Neural cell (in vitro differentiated cells): Measurements from ENCODE around the gene PDIA2. TPM values are rescaled to one million over a fixed set of nuclear protein-coding genes. Genes with fewer than 3 reads are reported as not detected.

Experiments used
- H2AFZ ChIP-seq: fragments of 200-600, 300-800 bp; sonication (generic), shearing (Covaris generic); 2 replicates; pipeline ENCODE4 v1.6.0; 2014; ENCODE audit warnings: low read depth, mild to moderate bottlenecking, antibody characterized with exemption, low read length, moderate library complexity
- H3F3A ChIP-seq: fragments of 200-600 bp; shearing (Covaris generic); 2 replicates; pipeline ENCODE4 v1.6.1; 2016; ENCODE audit warnings: mild to moderate bottlenecking, moderate library complexity, mixed read lengths, antibody characterized with exemption, low read length; ENCODE audit not compliant: insufficient read depth, poor library complexity, severe bottlenecking
- H3K27ac ChIP-seq: fragments of 200-600, 300-800 bp; sonication (generic), shearing (Covaris generic); 2 replicates; pipeline ENCODE4 v1.5.1; 2014; ENCODE audit warnings: mild to moderate bottlenecking, low read length, moderate library complexity
- H3K27me3 ChIP-seq: fragments of 300-800, 200-600 bp; sonication (generic), shearing (Covaris generic); 2 replicates; pipeline ENCODE4 v1.6.0; 2014; ENCODE audit warnings: mild to moderate bottlenecking, low read depth, low read length, moderate library complexity; ENCODE audit not compliant: insufficient read depth
- H3K36me3 ChIP-seq: fragments of 300-800, 200-600 bp; sonication (generic), shearing (Covaris generic); 2 replicates; pipeline ENCODE4 v1.5.1; 2014; ENCODE audit warnings: mild to moderate bottlenecking, antibody characterized with exemption, low read length, moderate library complexity; ENCODE audit not compliant: insufficient read depth
- H3K4me2 ChIP-seq: fragments of 300-800, 200-600 bp; sonication (generic), shearing (Covaris generic); 2 replicates; pipeline ENCODE4 v1.6.0; 2014; ENCODE audit warnings: mild to moderate bottlenecking, low read length
- H3K4me3 ChIP-seq: fragments of 300-800, 200-600 bp; sonication (generic), shearing (Covaris generic); 2 replicates; pipeline ENCODE4 v1.5.1; 2014; ENCODE audit warnings: mild to moderate bottlenecking, low read length, moderate library complexity
- H3K79me2 ChIP-seq: fragments of 200-600 bp; shearing (Covaris generic); replicated peaks from 2 replicates; pipeline ENCODE4 v1.6.0; 2014; ENCODE audit warnings: mild to moderate bottlenecking, low read length, moderate library complexity; ENCODE audit not compliant: insufficient read depth
- H3K9ac ChIP-seq: fragments of 300-800, 200-600 bp; sonication (generic), shearing (Covaris generic); 2 replicates; pipeline ENCODE4 v1.6.1; 2016; ENCODE audit warnings: mild to moderate bottlenecking, low read length, mixed read lengths
- H3K9me2 ChIP-seq: fragments of 200-600 bp; shearing (Covaris generic); 2 replicates; pipeline ENCODE4 v1.6.1; 2016; ENCODE audit warnings: mild to moderate bottlenecking, low read length, mixed read lengths; ENCODE audit not compliant: insufficient read depth
- H3K9me3 ChIP-seq: fragments of 200-600, 300-800 bp; sonication (generic), shearing (Covaris generic); 2 replicates; pipeline ENCODE4 v1.6.1; 2016; ENCODE audit warnings: mild to moderate bottlenecking, mixed run types, low read length, moderate library complexity, mixed read lengths
- H4K20me1 ChIP-seq: fragments of 200-600 bp; shearing (Covaris generic); 2 replicates; pipeline ENCODE4 v1.6.1; 2016; ENCODE audit warnings: mild to moderate bottlenecking, mixed run types; ENCODE audit not compliant: insufficient read depth
- EP300 ChIP-seq: fragments of 450-650 bp; conservative IDR thresholded peaks from 2 replicates; pipeline ENCODE4 v1.6.1; 2014; ENCODE audit warnings: antibody characterized with exemption, mild to moderate bottlenecking, moderate library complexity; ENCODE audit not compliant: poor library complexity, severe bottlenecking
- EZH2 ChIP-seq: fragments of 200-600, 300-800 bp; shearing (Covaris generic), sonication (generic); IDR thresholded peaks from 2 replicates; pipeline ENCODE4 v1.6.1; 2014; ENCODE audit warnings: antibody characterized with exemption, low read length, borderline replicate concordance, mild to moderate bottlenecking; ENCODE audit not compliant: insufficient read depth, poor library complexity, severe bottlenecking
- MXI1 ChIP-seq: fragments of 450-650 bp; conservative IDR thresholded peaks from 2 replicates; pipeline ENCODE4 v1.6.1; 2014; ENCODE audit warnings: antibody characterized with exemption, mild to moderate bottlenecking; ENCODE audit not compliant: poor library complexity, severe bottlenecking
- POLR2AphosphoS5 ChIP-seq: IDR thresholded peaks from 2 replicates; pipeline ENCODE4 v1.6.1; 2012
- RAD21 ChIP-seq: fragments of 450-650 bp; conservative IDR thresholded peaks from 2 replicates; pipeline ENCODE4 v1.6.1; 2014; ENCODE audit warnings: antibody characterized with exemption, mild to moderate bottlenecking, moderate library complexity
- SMC3 ChIP-seq: fragments of 450-650 bp; conservative IDR thresholded peaks from 2 replicates; pipeline ENCODE4 v1.6.1; 2014; ENCODE audit warnings: antibody characterized with exemption, mild to moderate bottlenecking, moderate library complexity; ENCODE audit not compliant: poor library complexity
- TAF1 ChIP-seq: IDR thresholded peaks from 2 replicates; pipeline ENCODE4 v1.6.1; 2012; ENCODE audit warnings: low read depth
- polyA plus RNA-seq: library from polyadenylated mRNA; depleted of rRNA; stranded (reverse); fragments of >200 nt; gene quantifications from 2 replicates; pipeline ENCODE4 v1.2.3, GENCODE V29; 2014
- TF ChIP-seq, protein P1 (sequence below): IDR thresholded peaks from 2 replicates; pipeline ENCODE4 v1.6.1; 2012; ENCODE audit warnings: borderline replicate concordance
- TF ChIP-seq, protein P2 (sequence below): fragments of 450-650 bp; IDR thresholded peaks from 2 replicates; pipeline ENCODE4 v1.5.1; 2014; ENCODE audit warnings: antibody characterized with exemption, mild to moderate bottlenecking, moderate library complexity; ENCODE audit not compliant: poor library complexity, severe bottlenecking

The PDIA2 gene
- polyA plus RNA-seq, 1 donor from 2014 or later = 109 TPM

DNA sequence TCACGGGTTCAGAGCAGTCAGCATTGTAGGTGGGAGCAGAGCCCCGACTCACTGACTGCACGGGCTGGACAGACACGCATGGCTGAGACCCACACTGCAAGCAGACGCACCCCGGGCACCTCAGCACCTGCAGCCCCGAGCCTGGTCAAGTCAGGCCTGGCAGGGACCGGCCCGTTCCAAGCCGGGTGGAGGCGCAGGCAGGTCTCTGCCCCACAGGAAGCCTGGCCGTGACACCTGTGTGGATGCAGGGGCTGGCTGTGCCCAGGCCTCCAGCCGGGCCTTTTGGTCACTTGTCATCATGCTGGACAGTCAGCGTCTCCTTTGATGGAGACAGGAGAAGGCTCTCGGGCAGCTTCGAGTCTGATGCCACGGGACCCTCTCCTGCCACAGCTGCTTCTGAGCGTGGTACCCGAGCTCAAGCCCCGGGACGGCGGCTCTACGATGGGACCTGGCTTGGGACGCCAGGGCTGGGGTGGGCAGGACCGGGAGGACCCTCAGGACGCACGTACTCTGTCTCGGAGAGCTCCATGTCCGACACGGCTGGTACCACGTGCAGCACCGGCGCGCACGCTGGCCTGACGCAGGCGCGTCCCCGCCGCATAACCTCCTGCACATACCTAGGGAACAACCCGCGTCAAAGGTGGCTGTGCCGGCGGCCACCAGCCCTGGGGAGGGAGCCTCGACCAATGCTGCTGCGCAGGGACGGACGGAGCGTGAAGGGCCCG lies 7.9 kb downstream of the PDIA2 start:
- Histone ChIP-seq H4K20me1 (no peaks in the 10 kb centered on the region), H2AFZ (no peak overlapping the region), H3K9ac (no peak overlapping the region), H3K4me2 (no peak overlapping the region), H3F3A (no peaks in the 10 kb centered on the region), H3K27me3 (no peaks in the 10 kb centered on the region), H3K9me3 (no peaks in the 10 kb centered on the region), H3K4me3 (no peak overlapping the region), H3K27ac (no peak overlapping the region), H3K36me3 (peaks cover 4% of the 10 kb centered on the region), H3K9me2 (no peaks in the 10 kb centered on the region), H3K79me2 (no peaks in the 10 kb centered on the region)
- TF ChIP-seq POLR2AphosphoS5 (no peak), EP300 (no peak), RAD21 (no peak), TAF1 (no peak), SMC3 (no peak), EZH2 (no peak), MXI1 (no peak)
- TF ChIP-seq, protein P1, sequence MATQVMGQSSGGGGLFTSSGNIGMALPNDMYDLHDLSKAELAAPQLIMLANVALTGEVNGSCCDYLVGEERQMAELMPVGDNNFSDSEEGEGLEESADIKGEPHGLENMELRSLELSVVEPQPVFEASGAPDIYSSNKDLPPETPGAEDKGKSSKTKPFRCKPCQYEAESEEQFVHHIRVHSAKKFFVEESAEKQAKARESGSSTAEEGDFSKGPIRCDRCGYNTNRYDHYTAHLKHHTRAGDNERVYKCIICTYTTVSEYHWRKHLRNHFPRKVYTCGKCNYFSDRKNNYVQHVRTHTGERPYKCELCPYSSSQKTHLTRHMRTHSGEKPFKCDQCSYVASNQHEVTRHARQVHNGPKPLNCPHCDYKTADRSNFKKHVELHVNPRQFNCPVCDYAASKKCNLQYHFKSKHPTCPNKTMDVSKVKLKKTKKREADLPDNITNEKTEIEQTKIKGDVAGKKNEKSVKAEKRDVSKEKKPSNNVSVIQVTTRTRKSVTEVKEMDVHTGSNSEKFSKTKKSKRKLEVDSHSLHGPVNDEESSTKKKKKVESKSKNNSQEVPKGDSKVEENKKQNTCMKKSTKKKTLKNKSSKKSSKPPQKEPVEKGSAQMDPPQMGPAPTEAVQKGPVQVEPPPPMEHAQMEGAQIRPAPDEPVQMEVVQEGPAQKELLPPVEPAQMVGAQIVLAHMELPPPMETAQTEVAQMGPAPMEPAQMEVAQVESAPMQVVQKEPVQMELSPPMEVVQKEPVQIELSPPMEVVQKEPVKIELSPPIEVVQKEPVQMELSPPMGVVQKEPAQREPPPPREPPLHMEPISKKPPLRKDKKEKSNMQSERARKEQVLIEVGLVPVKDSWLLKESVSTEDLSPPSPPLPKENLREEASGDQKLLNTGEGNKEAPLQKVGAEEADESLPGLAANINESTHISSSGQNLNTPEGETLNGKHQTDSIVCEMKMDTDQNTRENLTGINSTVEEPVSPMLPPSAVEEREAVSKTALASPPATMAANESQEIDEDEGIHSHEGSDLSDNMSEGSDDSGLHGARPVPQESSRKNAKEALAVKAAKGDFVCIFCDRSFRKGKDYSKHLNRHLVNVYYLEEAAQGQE = no peak
- TF ChIP-seq, protein P2, sequence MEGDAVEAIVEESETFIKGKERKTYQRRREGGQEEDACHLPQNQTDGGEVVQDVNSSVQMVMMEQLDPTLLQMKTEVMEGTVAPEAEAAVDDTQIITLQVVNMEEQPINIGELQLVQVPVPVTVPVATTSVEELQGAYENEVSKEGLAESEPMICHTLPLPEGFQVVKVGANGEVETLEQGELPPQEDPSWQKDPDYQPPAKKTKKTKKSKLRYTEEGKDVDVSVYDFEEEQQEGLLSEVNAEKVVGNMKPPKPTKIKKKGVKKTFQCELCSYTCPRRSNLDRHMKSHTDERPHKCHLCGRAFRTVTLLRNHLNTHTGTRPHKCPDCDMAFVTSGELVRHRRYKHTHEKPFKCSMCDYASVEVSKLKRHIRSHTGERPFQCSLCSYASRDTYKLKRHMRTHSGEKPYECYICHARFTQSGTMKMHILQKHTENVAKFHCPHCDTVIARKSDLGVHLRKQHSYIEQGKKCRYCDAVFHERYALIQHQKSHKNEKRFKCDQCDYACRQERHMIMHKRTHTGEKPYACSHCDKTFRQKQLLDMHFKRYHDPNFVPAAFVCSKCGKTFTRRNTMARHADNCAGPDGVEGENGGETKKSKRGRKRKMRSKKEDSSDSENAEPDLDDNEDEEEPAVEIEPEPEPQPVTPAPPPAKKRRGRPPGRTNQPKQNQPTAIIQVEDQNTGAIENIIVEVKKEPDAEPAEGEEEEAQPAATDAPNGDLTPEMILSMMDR = no peak

DNA sequence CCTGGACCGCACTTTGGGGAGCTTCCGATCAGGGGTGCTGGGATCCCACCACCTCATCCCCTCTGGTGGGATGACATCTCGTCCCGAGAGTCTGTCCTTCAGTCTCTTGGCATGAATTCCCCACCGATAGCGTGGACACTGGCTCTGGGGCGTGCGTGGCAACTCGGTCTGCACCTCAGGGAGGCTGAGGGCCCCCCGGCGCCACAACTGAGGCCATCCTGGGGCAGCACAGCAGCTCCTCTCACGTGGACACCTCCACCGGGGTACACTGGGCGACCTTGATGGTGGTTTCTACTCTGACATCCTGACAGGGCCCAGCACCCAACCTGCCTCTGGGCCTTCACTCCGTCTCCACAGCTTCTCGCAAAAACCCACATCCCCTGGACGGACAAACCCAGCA lies 8.6 kb downstream of the PDIA2 start:
- Histone ChIP-seq H3K27me3 (no peaks in the 10 kb centered on the region), H3K79me2 (no peaks in the 10 kb centered on the region), H3F3A (no peaks in the 10 kb centered on the region), H2AFZ (no peak overlapping the region), H3K36me3 (peaks cover under 1% of the 10 kb centered on the region), H4K20me1 (no peaks in the 10 kb centered on the region), H3K9me2 (no peaks in the 10 kb centered on the region), H3K4me3 (no peak overlapping the region), H3K9me3 (no peaks in the 10 kb centered on the region), H3K9ac (no peak overlapping the region), H3K4me2 (no peak overlapping the region), H3K27ac (no peak overlapping the region)
- TF ChIP-seq TAF1 (no peak), EZH2 (no peak), SMC3 (no peak), EP300 (no peak), RAD21 (no peak), MXI1 (no peak), POLR2AphosphoS5 (no peak)
- TF ChIP-seq, protein P1 = no peak
- TF ChIP-seq, protein P2 = no peak
